Measurements from ENCODE around the gene NPLOC4.

DNA sequence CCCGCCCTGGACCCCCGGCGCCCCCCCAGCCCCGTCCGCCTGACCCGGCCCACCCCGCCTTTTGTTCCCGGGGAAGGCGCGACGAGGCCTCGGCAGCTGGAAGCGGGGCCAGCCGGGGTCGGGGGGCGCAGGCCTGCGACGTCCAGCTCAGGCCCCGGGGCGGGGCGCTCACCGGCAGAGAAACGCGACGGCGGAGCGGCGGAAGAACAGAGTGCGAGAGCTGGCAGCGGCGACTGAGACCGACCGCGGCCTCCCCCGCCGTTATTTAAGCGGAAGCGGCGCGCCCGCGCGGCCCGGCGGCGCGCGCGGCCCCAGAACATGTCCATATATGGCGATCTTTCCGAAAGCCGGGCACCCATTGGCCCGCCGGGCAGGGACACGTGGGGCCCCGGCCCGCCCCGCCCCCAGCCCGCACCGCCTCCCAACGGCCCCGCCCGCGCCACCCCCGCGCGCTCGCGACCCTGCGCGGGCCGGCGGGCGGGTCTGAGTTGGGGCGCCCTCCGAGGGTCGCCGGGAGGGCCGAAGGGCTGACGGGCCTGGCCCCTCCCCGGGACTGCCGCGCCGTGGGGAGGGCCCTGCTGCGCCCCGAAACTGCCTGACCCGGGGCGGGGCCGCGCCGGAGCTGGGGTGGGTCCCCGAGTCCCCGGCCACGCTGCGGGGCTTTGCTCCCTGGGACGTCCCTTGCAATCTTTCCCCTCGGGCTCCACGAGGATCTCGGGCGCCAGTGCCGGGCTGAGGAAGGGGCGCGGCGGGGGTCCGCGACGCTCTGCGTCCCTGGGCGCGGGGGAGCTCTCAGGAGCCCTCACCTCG, 124.1 kb downstream of the NPLOC4 start, which contains the start of gene ACTG1:
- TF ChIP-seq TAF1 (IDR thresholded peaks at IDR 0.05; ENCODE audit: borderline replicate concordance, low read depth, low read length) (peak; percentile 98), RAD21 (IDR thresholded peaks at IDR 0.05; ENCODE audit: low read length) (no peak), FOXM1 (IDR thresholded peaks at IDR 0.05; ENCODE audit: low read depth) (peak; percentile 58), RCOR1 (IDR thresholded peaks at IDR 0.05; ENCODE audit: low read length) (no peak), CHD2 (IDR thresholded peaks at IDR 0.05; ENCODE audit: low read length, partially characterized antibody) (no peak), JUND (IDR thresholded peaks at IDR 0.05) (no peak)
- TF ChIP-seq, protein P1, sequence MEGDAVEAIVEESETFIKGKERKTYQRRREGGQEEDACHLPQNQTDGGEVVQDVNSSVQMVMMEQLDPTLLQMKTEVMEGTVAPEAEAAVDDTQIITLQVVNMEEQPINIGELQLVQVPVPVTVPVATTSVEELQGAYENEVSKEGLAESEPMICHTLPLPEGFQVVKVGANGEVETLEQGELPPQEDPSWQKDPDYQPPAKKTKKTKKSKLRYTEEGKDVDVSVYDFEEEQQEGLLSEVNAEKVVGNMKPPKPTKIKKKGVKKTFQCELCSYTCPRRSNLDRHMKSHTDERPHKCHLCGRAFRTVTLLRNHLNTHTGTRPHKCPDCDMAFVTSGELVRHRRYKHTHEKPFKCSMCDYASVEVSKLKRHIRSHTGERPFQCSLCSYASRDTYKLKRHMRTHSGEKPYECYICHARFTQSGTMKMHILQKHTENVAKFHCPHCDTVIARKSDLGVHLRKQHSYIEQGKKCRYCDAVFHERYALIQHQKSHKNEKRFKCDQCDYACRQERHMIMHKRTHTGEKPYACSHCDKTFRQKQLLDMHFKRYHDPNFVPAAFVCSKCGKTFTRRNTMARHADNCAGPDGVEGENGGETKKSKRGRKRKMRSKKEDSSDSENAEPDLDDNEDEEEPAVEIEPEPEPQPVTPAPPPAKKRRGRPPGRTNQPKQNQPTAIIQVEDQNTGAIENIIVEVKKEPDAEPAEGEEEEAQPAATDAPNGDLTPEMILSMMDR (IDR thresholded peaks at IDR 0.05): no peak
- TF ChIP-seq, protein P2, sequence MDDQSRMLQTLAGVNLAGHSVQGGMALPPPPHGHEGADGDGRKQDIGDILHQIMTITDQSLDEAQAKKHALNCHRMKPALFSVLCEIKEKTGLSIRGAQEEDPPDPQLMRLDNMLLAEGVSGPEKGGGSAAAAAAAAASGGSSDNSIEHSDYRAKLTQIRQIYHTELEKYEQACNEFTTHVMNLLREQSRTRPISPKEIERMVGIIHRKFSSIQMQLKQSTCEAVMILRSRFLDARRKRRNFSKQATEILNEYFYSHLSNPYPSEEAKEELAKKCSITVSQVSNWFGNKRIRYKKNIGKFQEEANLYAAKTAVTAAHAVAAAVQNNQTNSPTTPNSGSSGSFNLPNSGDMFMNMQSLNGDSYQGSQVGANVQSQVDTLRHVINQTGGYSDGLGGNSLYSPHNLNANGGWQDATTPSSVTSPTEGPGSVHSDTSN (IDR thresholded peaks at IDR 0.05): peak; percentile 12; the same call in 1 of the 2 replicates

All from SK-N-SH (cell line).